Neural crest cell (in vitro differentiated cells): Measurements from ENCODE around the gene PSME4. TPM values are rescaled to one million over a fixed set of nuclear protein-coding genes. Genes with fewer than 3 reads are reported as not detected.

ENCODE experiments used
- DNase-seq: peaks from one replicate; pipeline ENCODE4 v3.0.0; 2021; ENCODE audit warnings: low read depth, mixed read lengths, low spot score
- H3K27ac Mint-ChIP-seq: one replicate; pipeline ENCODE4 v1.8.0; 2021; ENCODE audit warnings: mild to moderate bottlenecking, mixed read lengths; ENCODE audit not compliant: unreplicated experiment
- H3K27me3 Mint-ChIP-seq: 2 replicates; pipeline ENCODE4 v1.8.0; 2021; ENCODE audit warnings: low read depth, mild to moderate bottlenecking, mixed read lengths
- H3K36me3 Mint-ChIP-seq: 2 replicates; pipeline ENCODE4 v1.8.0; 2021; ENCODE audit warnings: low read depth, mild to moderate bottlenecking, mixed read lengths
- H3K4me1 Mint-ChIP-seq: 2 replicates; pipeline ENCODE4 v1.8.0; 2021; ENCODE audit warnings: mixed read lengths
- H3K4me3 Mint-ChIP-seq: one replicate; pipeline ENCODE4 v1.8.0; 2021; ENCODE audit warnings: mild to moderate bottlenecking, mixed read lengths
- H3K9me3 Mint-ChIP-seq: 2 replicates; pipeline ENCODE4 v1.8.0; 2021; ENCODE audit warnings: mixed read lengths
- CTCF ChIP-seq: fragments of 200-600 bp; sonication (generic); conservative IDR thresholded peaks from 2 replicates; pipeline ENCODE4 v1.5.0; 2021; ENCODE audit warnings: antibody characterized with exemption, mild to moderate bottlenecking
- total RNA-seq: library from RNA; stranded (reverse); gene quantifications from 2 replicates; pipeline ENCODE4 v1.2.1, GENCODE V29; 2021

Gene PSME4
- total RNA-seq, 1 donor from 2014 or later: 65.9 TPM

- no peak overlapping the region for H3K27ac Mint-ChIP-seq
- H3K4me3 Mint-ChIP-seq: no peak overlapping the region
- H3K4me1 Mint-ChIP-seq: no peaks in the 10 kb centered on the region
- H3K36me3 Mint-ChIP-seq: peaks cover 11% of the 10 kb centered on the region
- no peaks in the 10 kb centered on the region for H3K9me3 Mint-ChIP-seq
- no peak for DNase-seq
- no peaks in the 10 kb centered on the region for H3K27me3 Mint-ChIP-seq
- no peak for TF ChIP-seq CTCF
These were observed 69.6 kb downstream of the PSME4 start for GRCh38 chr2:53901192-53901591.

- Mint-ChIP-seq H3K27ac (no peak overlapping the region), H3K4me1 (no peaks in the 10 kb centered on the region)
These were observed 73.9 kb downstream of the PSME4 start for GRCh38 chr2:53896864-53897263.

GRCh38 chr2:53886406-53887280 is 84.2 kb downstream of the PSME4 start:
- peaks cover 36% of the 10 kb centered on the region for H3K36me3 Mint-ChIP-seq
- no peak for TF ChIP-seq CTCF
- no peak overlapping the region for H3K27ac Mint-ChIP-seq
- no peak for DNase-seq
- H3K27me3 Mint-ChIP-seq: no peaks in the 10 kb centered on the region
- H3K4me1 Mint-ChIP-seq: no peaks in the 10 kb centered on the region
- H3K4me3 Mint-ChIP-seq: no peak overlapping the region
- H3K9me3 Mint-ChIP-seq: no peaks in the 10 kb centered on the region

More at GRCh38 chr2:53896864-53897263, 73.9 kb downstream of the PSME4 start:
- Mint-ChIP-seq H3K36me3 (peaks cover 15% of the 10 kb centered on the region), H3K4me3 (no peak overlapping the region), H3K27me3 (no peaks in the 10 kb centered on the region), H3K9me3 (no peaks in the 10 kb centered on the region)
- DNase-seq: no peak
- no peak for TF ChIP-seq CTCF

- TF ChIP-seq CTCF: no peak
- Mint-ChIP-seq H3K27me3 (no peaks in the 10 kb centered on the region), H3K4me1 (no peaks in the 10 kb centered on the region), H3K27ac (no peak overlapping the region), H3K9me3 (no peaks in the 10 kb centered on the region), H3K4me3 (no peak overlapping the region), H3K36me3 (peaks cover 34% of the 10 kb centered on the region)
- no peak for DNase-seq
These were observed 85.9 kb downstream of the PSME4 start for GRCh38 chr2:53884883-53885282.

GRCh38 chr2:53881986-53882385 is 88.8 kb downstream of the PSME4 start:
- H3K27me3 Mint-ChIP-seq: no peaks in the 10 kb centered on the region
- H3K27ac Mint-ChIP-seq: no peak overlapping the region
- no peaks in the 10 kb centered on the region for H3K9me3 Mint-ChIP-seq
- H3K4me3 Mint-ChIP-seq: no peak overlapping the region
- no peak for DNase-seq
- peaks cover 9% of the 10 kb centered on the region for H3K4me1 Mint-ChIP-seq
- H3K36me3 Mint-ChIP-seq: peaks cover 41% of the 10 kb centered on the region
- no peak for TF ChIP-seq CTCF
